ENCODE results near the gene NEK11.

DNA sequence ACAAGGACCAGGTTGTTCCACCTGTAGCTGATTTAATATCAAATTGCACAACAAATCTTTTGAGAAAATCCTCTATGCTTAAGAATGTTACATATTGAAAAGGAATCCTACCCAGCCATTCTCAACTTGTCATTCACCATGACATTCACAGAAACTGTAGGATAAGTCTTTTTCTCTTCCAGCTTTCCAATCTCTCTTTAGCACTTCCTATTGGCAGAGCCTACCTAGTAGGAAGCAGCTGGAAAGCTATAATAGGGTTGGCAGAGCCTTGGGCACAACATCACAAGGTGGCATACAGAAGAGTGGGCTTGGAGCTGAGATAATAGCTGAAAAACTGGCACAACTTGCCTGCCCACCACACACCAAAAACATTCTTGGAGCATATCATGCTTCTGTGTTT lies 287.6 kb downstream of the NEK11 start:
- TF ChIP-seq, protein P1, sequence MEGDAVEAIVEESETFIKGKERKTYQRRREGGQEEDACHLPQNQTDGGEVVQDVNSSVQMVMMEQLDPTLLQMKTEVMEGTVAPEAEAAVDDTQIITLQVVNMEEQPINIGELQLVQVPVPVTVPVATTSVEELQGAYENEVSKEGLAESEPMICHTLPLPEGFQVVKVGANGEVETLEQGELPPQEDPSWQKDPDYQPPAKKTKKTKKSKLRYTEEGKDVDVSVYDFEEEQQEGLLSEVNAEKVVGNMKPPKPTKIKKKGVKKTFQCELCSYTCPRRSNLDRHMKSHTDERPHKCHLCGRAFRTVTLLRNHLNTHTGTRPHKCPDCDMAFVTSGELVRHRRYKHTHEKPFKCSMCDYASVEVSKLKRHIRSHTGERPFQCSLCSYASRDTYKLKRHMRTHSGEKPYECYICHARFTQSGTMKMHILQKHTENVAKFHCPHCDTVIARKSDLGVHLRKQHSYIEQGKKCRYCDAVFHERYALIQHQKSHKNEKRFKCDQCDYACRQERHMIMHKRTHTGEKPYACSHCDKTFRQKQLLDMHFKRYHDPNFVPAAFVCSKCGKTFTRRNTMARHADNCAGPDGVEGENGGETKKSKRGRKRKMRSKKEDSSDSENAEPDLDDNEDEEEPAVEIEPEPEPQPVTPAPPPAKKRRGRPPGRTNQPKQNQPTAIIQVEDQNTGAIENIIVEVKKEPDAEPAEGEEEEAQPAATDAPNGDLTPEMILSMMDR (IDR thresholded peaks at IDR 0.05; ENCODE audit: borderline replicate concordance, extremely low read depth, low read length, poor library complexity, severe bottlenecking) = no peak
- TF ChIP-seq EZH2 (IDR thresholded peaks at IDR 0.05; ENCODE audit: borderline replicate concordance, low read depth, low read length, severe bottlenecking) = no peak

Data from DND-41 (cell line).